HG03280 (cell line): ENCODE data around the gene WIPF2.
"Not testable (repeated sequence)": the region's sequence is repeated elsewhere in the genome, so short reads cannot be mapped to it uniquely, and the experiment has no call there.

Experiments
- ATAC-seq: cut with Tn5 transposase; IDR thresholded peaks from one replicate; pipeline ENCODE4 v1.9.1; 2021; ENCODE audit warnings: mild to moderate bottlenecking, moderate library complexity; ENCODE audit not compliant: unreplicated experiment

The WIPF2 gene

DNA sequence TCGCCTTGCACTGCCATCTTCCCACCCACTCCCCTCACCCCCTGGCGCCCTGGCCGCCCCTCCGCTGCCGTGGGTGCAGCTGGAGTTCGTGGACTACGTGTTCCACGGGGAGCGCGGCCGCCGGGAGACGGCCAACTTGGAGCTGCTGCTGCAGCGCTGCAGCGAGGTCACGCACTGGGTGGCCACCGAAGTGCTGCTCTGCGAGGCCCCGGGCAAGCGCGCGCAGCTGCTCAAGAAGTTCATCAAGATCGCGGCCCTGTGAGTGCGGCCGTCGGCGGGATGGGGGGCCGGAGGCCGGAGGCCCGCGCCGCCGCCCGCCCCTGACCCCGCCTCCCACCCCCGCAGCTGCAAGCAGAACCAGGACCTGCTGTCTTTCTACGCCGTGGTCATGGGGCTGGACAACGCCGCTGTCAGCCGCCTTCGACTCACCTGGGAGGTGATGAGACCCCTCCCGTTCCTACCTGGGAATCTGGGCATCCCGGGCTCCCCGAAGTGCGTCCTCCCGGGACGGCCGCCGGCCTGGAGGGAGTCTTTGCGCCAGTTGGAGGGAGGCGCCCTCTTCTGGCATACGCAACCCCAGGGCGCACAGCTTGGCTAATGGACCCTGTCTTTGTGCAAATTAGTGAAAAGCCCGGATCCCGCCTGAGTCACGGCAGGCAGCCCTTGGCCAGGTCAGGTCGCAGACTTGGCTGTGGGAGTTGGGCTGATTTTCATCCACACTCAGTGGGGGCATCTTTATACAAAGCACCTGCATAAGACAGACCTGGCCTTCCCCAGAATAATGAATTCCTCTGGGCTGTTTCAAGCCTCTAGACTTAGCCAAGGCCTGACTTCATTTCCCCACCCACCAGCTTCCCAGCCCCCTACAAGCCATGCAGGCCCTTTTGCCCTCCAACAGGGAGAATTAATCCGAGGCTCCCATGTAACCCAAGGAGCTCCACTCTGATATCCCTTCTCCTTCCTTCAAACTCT lies 27.6 kb upstream of the WIPF2 start:
- ATAC-seq, result peak; percentile 72

GRCh38 chr17:40192961-40193360 lies 26.1 kb upstream of the WIPF2 start:
- ATAC-seq, result no peak

- no peak for ATAC-seq
Measured at GRCh38 chr17:40194821-40195220, 24.3 kb upstream of the WIPF2 start.

- no peak for ATAC-seq
Measured at GRCh38 chr17:40197550-40197949, 21.6 kb upstream of the WIPF2 start.

- ATAC-seq, result not testable (repeated sequence)
Measured at GRCh38 chr17:40197965-40198456, 21.1 kb upstream of the WIPF2 start.

DNA sequence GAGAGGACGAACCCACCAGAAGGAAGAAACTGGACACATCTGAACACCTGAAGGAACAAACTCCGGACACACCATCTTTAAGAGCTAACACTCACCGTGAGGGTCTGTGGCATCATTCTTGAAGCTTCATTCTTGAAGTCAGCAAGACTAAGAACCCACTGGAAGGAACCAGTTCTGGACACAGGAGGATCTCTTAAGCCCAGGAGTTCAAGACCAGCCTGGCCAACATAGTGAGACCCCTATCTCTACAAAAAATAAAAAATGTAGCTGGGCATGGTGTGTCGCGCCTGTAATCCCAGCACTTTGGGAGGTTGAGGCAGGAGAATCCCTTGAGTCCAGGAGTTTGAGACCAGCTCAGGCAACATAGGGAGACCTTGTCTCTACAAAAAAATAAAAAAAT lies 20.5 kb upstream of the WIPF2 start:
- ATAC-seq, result no peak

- no peak for ATAC-seq
Measured at GRCh38 chr17:40203131-40203530, 16.0 kb upstream of the WIPF2 start.

DNA sequence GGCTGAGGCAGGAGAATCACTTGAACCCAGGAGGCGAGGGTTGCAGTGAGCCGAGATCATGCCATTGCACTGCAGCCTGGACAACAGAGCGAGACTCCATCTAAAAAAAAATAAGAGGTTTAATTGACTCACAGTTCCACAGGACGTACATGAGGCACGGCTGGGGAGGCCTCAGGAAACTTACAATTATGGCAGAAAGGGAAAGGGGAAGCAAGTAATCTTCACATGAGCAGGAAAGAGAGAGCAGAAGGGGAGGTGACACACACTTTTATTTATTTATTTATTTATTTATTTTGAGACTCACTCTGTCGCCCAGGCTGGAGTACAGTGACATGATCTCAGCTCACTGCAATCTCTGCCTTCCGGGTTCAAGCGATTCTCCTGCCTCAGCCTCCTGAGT lies 12.9 kb upstream of the WIPF2 start:
- ATAC-seq, result not testable (repeated sequence)

DNA sequence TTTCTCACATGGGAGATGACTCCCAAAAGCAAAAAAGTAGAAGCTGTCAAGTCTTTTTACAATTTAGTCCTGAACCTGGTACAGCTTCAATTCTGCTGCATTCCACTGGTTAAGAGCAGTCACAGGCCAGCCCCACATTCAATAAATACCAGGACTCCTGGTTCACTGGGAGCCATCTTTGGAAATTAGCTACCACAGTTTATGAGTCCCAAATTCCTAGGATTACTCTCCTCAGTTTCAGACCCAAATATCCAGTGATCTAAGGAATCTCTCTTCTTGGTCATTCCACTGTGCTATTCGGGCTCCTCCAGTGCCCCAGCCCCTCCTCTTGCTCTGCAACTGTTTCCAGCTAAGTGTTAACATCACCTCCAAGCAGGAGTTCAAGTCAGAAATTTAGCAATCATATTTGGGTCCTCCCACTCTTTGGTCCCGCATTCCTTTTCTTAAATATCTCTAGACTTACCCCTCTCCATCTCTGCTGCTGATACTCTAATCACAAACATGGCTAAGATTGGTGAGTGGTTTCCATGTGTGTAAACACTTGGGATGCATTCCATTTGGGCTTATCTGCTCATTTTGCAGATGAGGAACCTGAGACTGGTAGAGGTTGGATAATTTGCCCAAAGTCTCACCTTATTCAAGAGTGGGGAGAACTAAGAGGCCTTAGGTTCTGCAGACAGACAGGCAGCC lies 9.6 kb upstream of the WIPF2 start:
- no peak for ATAC-seq

DNA sequence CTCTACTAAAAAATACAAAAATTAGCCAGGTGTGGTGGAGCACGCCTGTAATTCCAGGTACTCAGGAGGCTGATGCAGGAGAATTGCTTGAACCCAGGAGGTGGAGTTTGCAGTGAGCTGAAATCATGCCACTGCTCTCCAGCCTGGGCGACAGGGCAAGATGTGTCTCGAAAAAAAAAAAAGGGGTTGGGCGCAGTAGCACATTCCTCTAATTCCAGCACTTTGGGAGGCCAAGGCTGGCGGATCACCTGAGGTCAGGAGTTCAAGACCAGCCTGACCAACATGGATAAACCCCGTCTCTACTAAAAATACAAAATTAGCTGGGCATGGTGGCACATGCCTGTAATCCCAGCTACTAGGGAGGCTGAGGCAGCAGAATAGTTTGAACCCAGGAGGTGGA lies 5.2 kb upstream of the WIPF2 start:
- not testable (repeated sequence) for ATAC-seq

DNA sequence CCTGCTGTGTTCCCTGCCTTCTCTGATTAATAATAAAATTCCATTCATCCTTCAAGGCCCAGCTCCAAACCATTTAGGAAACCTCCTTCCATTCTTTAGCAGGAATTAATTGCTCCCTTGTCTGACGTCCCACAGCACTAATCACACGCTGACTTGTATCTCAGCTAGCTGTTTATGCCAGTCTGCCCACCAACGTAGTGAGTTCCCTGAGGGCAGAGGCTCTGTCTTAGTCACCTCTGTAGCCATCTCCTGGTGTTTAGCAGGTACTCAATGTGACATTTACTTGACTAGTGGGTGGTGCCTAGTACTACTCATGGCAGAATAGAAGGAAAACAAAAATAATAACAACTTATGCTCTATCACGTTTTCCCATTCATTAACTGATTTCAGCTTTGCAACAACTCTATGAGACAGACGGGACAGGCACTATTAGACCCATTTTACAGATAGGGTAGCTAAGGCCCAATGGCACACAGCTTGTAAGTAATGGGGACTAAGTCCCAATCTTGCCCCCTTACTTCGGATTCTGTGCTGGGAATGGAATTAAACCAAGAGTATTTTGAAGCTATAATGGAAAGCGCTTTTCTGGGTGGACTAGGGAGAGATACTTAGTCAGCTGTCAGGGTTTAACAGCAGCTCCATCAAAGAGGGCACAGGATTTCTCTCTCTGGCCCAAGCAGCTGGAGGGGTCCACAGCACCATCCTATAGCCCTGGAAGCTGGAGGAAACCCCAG lies 931 bp upstream of the WIPF2 start:
- no peak for ATAC-seq

- ATAC-seq, result peak; percentile 14
Measured at GRCh38 chr17:40219594-40220338, 662 bp downstream of the WIPF2 start.

- ATAC-seq, result no peak
Measured at GRCh38 chr17:40224718-40225550, 5.8 kb downstream of the WIPF2 start.

GRCh38 chr17:40229146-40229545 lies 10.0 kb downstream of the WIPF2 start:
- ATAC-seq, result not testable (repeated sequence)

GRCh38 chr17:40230670-40231069 lies 11.6 kb downstream of the WIPF2 start:
- ATAC-seq, result no peak

- ATAC-seq, result not testable (repeated sequence)
Measured at GRCh38 chr17:40231928-40232327, 12.8 kb downstream of the WIPF2 start.

GRCh38 chr17:40241252-40241834 lies 22.2 kb downstream of the WIPF2 start:
- ATAC-seq, result no peak

GRCh38 chr17:40242774-40243173 lies 23.7 kb downstream of the WIPF2 start:
- ATAC-seq, result no peak

DNA sequence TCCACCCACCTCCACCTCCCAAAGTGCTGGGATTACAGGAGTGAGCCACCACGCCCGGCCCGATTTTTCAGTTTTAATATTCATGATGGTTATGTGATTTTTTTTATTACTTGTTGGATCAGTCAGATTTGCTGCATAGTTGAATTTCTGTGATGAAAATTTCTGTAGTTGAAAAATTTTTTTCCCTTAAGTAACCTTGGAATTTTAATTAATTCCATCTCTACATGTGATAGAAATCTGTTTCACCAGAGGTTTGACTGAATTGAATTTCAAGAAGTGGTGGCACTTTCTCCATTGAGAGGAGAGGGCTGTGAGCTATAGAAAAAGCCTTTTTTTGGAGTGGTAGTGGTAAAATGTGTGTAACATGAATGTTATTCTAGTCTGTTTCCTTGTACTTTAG lies 24.7 kb downstream of the WIPF2 start:
- no peak for ATAC-seq
